GM19023 (cell line): ENCODE measurements around the gene CSMD2.

Experiments used
- ATAC-seq: cut with Tn5 transposase; IDR thresholded peaks from one replicate; pipeline ENCODE4 v1.9.1; 2021; ENCODE audit warnings: mild to moderate bottlenecking, moderate library complexity; ENCODE audit not compliant: unreplicated experiment

The CSMD2 gene

GRCh38 chr1:33655496-33655895 is 509.5 kb downstream of the CSMD2 start:
- no peak for ATAC-seq

GRCh38 chr1:33654267-33654834 is 510.7 kb downstream of the CSMD2 start:
- no peak for ATAC-seq

DNA sequence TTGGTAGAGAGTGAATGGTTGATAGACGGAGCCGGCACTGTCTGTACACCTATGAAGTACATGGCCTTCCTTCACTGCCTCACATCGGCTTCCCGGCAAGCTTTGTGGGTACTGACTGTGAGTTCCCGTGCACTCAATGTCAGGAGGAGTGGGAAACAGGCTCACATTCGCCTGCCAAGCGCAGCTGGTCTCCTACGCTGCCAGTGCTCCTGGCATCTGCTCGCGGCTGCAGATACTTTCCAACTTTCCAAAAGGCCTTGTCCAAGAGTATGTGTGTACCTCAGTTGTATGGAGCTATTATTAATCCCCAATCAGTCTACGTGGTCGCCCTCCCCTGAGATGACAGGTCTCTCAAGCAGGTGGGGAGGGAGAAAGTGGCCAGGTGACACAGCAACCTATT is 511.8 kb downstream of the CSMD2 start:
- no peak for ATAC-seq

DNA sequence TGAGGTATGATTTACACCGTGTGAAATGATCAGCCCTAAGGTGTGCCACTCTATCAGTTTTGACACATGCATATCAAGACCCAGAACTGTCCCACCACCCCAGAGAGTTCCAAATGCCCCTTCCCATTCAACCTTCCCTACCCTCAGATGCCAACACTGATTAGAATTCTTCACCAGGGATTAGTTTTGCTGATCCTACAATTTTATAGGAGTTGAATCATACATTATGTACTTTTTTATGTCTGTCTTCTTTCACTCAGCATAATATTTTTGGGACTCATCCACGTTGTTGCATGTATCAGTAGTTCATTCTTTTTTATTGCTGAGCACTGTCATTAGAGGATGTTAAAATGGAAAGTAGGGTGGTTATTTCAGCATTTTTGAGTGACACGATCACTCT is 514.3 kb downstream of the CSMD2 start:
- ATAC-seq = no peak

DNA sequence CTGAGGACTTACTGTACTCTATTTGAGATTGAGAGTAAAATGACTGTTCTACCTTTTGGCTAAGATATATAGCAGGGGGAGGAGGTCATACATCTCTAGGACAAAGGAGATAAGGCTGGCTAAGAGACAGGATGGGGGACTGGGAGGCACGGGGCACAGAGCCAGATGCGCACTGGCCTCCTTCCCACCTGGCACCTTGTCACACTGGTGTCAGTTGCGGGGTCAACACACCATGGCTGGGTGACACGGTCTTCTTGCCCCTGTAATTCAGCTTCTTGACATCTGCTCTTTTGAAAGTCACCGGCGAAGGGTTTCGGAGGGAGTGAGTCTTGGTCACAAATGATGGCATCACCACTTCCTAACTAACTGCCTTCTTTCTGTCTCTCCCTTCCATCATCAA is 515.3 kb downstream of the CSMD2 start:
- no peak for ATAC-seq

GRCh38 chr1:33643216-33643615 is 521.8 kb downstream of the CSMD2 start:
- ATAC-seq = no peak

DNA sequence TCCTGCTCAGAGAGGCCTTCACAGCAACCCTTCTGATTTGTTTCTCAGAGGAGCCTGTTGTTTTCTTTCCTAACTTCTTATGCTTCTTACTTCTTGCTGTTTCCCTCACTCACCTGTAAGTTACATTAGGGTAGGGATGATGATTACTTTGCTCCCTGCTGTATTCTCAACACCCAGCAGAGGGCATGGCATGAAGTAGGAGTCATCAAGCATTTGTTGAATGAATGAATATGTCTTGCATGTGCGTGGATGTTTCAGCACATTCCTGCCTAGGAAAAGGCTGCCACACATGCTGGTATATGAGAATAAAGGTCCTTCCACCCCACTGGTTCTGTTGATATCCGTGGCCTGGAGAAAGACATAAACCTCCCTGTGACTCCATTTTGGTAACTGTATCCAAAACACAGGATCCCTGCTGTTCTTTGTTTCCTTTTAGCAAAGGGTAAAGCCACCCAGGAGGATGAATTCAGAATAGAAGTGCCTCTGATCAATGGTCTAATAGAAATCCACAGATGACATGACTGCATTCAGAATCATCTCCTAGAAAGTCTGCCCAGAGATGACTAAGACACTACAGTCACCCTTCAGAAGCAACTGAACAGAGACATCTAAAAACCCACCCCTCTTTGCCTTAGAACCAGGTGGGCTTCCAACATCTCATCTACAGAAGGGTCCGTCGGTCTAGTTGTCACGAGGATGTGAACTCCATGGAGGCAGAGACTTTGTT is 523.8 kb downstream of the CSMD2 start:
- no peak for ATAC-seq

GRCh38 chr1:33640114-33640660 is 524.8 kb downstream of the CSMD2 start:
- ATAC-seq = no peak

GRCh38 chr1:33637846-33638440 is 527.1 kb downstream of the CSMD2 start:
- no peak for ATAC-seq

DNA sequence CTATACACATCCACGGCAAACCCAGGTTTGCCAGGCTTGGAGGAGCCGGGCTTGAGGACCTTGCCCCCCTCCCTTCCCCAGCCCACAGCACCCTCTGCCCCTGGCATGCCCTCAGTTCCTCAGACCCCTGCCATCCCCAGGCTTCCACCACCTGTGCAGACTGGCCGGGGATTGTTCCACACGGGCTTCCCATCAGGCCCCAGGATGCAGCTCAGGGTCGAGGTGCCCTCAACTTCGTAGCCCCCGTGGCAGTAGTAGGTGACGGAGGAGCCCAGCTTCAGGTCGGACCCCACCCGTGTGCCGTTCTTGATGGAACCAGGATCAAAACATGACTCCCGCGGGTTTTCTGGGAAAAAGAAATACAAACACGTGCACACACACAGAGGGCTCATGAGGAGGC is 528.8 kb downstream of the CSMD2 start:
- ATAC-seq = no peak

DNA sequence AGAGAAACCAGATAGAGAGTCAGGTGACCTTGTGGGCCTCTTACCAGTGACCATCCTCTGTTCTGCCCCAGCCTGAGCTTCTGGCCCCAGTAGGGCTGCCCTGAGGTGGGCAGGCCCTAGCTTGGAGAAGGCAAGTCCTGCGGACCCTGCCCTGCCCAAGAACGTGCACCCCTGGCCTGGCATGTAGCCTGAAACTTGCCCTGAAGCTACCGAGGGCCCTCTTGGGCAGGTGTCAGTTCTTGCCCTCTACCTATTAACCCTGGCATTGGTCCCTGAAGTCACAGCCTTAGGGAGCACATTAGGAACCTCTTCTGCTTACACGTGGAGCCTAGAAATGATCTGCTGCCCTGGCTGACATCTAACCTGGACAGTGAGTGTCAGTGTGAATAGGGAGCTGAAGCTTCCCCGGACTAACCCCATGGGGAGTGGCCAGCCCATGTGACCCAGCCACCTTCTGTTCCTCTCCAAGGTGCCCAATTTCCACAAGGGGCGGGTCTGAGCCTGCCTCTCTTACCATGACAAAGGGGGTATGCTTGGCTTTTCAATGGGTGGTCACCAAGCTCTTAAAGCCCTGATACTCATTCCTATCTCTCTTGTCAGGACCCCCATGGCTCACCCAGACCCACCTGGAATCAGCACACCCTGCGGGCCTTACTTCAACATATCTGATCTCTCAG is 529.6 kb downstream of the CSMD2 start:
- ATAC-seq = no peak

GRCh38 chr1:33634806-33635205 is 530.2 kb downstream of the CSMD2 start:
- ATAC-seq = no peak

- ATAC-seq = no peak
These were observed 530.9 kb downstream of the CSMD2 start for GRCh38 chr1:33634143-33634542.

GRCh38 chr1:33633019-33633801 is 531.8 kb downstream of the CSMD2 start:
- no peak for ATAC-seq

DNA sequence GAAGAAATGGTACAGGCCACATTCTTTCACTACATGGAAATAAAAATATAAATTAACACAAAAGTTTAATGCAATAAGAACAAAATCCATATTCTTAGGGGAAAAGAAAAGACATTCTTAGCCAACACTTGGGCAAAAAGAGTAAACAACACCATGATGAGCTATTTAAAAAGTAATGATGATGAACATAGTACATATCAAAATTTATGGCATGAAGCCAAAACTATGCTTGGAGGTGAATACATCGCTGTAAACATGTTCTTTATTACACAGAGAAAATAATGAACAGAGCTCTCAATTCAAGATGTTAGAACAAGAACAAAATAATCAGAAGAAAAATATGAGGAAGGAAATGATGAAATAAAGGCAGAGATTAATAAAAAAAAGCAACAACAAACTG is 534.3 kb downstream of the CSMD2 start:
- ATAC-seq = no peak

- ATAC-seq = no peak
These were observed 538.2 kb downstream of the CSMD2 start for GRCh38 chr1:33626801-33627200.

DNA sequence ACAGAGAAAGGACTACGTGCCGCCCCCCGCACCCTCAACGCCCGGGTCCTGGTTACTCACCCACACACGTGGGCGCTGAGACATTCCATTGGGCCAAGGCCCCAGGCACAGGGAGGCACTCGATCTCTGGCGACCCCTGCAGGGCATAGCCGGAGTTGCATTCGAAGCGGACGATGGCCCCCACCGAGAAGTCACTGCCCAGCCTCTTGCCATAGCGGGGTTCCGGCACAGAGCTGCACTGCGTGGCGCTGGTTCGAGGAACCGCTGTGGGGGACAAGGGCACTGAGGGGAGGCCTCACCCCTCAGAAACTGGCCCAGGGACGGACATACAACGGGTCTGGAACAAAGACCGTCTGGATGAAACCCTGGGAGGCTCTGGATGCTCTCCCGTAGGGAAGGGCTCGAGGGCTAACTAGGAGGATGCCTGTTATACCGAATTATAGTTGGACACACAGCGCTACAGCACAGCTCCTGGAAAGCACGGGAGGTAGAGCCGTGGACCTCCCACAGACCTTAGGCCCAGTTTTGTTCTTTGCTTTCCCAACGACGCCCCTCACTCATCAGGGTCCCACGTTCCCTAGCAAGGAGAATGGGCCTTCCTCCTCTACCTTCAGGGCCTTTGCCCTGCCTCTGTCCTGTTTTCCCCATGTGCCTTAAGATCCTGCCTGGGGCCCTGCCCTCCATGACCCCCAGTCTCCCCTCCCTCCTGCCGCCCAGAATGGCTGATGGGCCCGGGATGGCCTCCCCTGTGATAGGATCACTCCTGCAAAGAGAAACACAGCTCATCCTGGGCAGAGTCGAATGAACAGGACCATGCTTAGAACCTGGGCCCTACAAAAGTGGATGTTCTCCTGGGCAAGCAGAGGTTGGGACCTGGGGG is 539.8 kb downstream of the CSMD2 start:
- ATAC-seq = no peak

DNA sequence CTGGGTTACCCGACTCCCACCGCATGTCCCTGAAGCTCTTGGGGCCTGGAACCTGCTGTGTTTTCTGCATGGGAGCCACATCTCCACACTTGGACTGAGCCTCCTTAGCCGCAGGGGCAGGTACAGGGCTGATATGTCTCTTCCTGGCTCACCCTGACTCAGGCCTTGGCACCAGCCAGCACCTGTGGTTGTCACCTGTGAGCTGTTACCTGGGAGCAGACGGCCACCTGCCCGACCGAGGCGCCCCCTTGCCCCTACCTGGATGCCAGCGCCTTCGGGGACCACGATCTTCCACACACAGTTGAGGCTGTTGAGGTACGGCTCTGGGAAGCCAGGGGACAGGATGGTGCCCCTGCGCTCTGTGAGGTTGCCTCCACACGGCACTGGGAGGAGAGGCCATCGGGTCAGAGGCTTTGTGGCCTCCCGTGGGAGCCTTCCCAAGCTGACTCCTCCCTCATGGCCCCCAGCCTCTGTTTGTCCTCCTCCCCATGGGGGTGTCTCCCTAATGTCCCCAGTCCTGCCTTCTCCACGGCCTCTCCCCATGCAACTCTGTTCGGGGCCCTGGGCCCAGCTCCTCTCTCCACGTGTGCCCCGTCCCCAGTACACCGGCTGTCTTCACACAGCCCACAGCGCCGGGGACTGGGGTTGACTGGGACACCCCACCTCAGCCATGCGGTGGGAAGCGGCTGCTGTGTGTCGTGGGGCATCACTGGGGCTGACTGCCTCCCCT is 540.6 kb downstream of the CSMD2 start:
- no peak for ATAC-seq

- ATAC-seq = no peak
These were observed 541.2 kb downstream of the CSMD2 start for GRCh38 chr1:33623811-33624210.
